Neural cell (in vitro differentiated cells): ENCODE measurements around the gene MAP3K20. TPM values are rescaled to one million over a fixed set of nuclear protein-coding genes. Genes with fewer than 3 reads are reported as not detected.

Experiments
- H2AFZ ChIP-seq: fragments of 200-600, 300-800 bp; sonication (generic), shearing (Covaris generic); 2 replicates; pipeline ENCODE4 v1.6.0; 2014; ENCODE audit warnings: low read depth, mild to moderate bottlenecking, antibody characterized with exemption, low read length, moderate library complexity
- H3F3A ChIP-seq: fragments of 200-600 bp; shearing (Covaris generic); 2 replicates; pipeline ENCODE4 v1.6.1; 2016; ENCODE audit warnings: mild to moderate bottlenecking, moderate library complexity, mixed read lengths, antibody characterized with exemption, low read length; ENCODE audit not compliant: insufficient read depth, poor library complexity, severe bottlenecking
- H3K27ac ChIP-seq: fragments of 200-600, 300-800 bp; sonication (generic), shearing (Covaris generic); 2 replicates; pipeline ENCODE4 v1.5.1; 2014; ENCODE audit warnings: mild to moderate bottlenecking, low read length, moderate library complexity
- H3K27me3 ChIP-seq: fragments of 300-800, 200-600 bp; sonication (generic), shearing (Covaris generic); 2 replicates; pipeline ENCODE4 v1.6.0; 2014; ENCODE audit warnings: mild to moderate bottlenecking, low read depth, low read length, moderate library complexity; ENCODE audit not compliant: insufficient read depth
- H3K36me3 ChIP-seq: fragments of 300-800, 200-600 bp; sonication (generic), shearing (Covaris generic); 2 replicates; pipeline ENCODE4 v1.5.1; 2014; ENCODE audit warnings: mild to moderate bottlenecking, antibody characterized with exemption, low read length, moderate library complexity; ENCODE audit not compliant: insufficient read depth
- H3K4me2 ChIP-seq: fragments of 300-800, 200-600 bp; sonication (generic), shearing (Covaris generic); 2 replicates; pipeline ENCODE4 v1.6.0; 2014; ENCODE audit warnings: mild to moderate bottlenecking, low read length
- H3K4me3 ChIP-seq: fragments of 300-800, 200-600 bp; sonication (generic), shearing (Covaris generic); 2 replicates; pipeline ENCODE4 v1.5.1; 2014; ENCODE audit warnings: mild to moderate bottlenecking, low read length, moderate library complexity
- H3K79me2 ChIP-seq: fragments of 200-600 bp; shearing (Covaris generic); replicated peaks from 2 replicates; pipeline ENCODE4 v1.6.0; 2014; ENCODE audit warnings: mild to moderate bottlenecking, low read length, moderate library complexity; ENCODE audit not compliant: insufficient read depth
- H3K9ac ChIP-seq: fragments of 300-800, 200-600 bp; sonication (generic), shearing (Covaris generic); 2 replicates; pipeline ENCODE4 v1.6.1; 2016; ENCODE audit warnings: mild to moderate bottlenecking, low read length, mixed read lengths
- H3K9me2 ChIP-seq: fragments of 200-600 bp; shearing (Covaris generic); 2 replicates; pipeline ENCODE4 v1.6.1; 2016; ENCODE audit warnings: mild to moderate bottlenecking, low read length, mixed read lengths; ENCODE audit not compliant: insufficient read depth
- H3K9me3 ChIP-seq: fragments of 200-600, 300-800 bp; sonication (generic), shearing (Covaris generic); 2 replicates; pipeline ENCODE4 v1.6.1; 2016; ENCODE audit warnings: mild to moderate bottlenecking, mixed run types, low read length, moderate library complexity, mixed read lengths
- H4K20me1 ChIP-seq: fragments of 200-600 bp; shearing (Covaris generic); 2 replicates; pipeline ENCODE4 v1.6.1; 2016; ENCODE audit warnings: mild to moderate bottlenecking, mixed run types; ENCODE audit not compliant: insufficient read depth
- EP300 ChIP-seq: fragments of 450-650 bp; conservative IDR thresholded peaks from 2 replicates; pipeline ENCODE4 v1.6.1; 2014; ENCODE audit warnings: antibody characterized with exemption, mild to moderate bottlenecking, moderate library complexity; ENCODE audit not compliant: poor library complexity, severe bottlenecking
- EZH2 ChIP-seq: fragments of 200-600, 300-800 bp; shearing (Covaris generic), sonication (generic); IDR thresholded peaks from 2 replicates; pipeline ENCODE4 v1.6.1; 2014; ENCODE audit warnings: antibody characterized with exemption, low read length, borderline replicate concordance, mild to moderate bottlenecking; ENCODE audit not compliant: insufficient read depth, poor library complexity, severe bottlenecking
- MXI1 ChIP-seq: fragments of 450-650 bp; conservative IDR thresholded peaks from 2 replicates; pipeline ENCODE4 v1.6.1; 2014; ENCODE audit warnings: antibody characterized with exemption, mild to moderate bottlenecking; ENCODE audit not compliant: poor library complexity, severe bottlenecking
- POLR2AphosphoS5 ChIP-seq: IDR thresholded peaks from 2 replicates; pipeline ENCODE4 v1.6.1; 2012
- RAD21 ChIP-seq: fragments of 450-650 bp; conservative IDR thresholded peaks from 2 replicates; pipeline ENCODE4 v1.6.1; 2014; ENCODE audit warnings: antibody characterized with exemption, mild to moderate bottlenecking, moderate library complexity
- SMC3 ChIP-seq: fragments of 450-650 bp; conservative IDR thresholded peaks from 2 replicates; pipeline ENCODE4 v1.6.1; 2014; ENCODE audit warnings: antibody characterized with exemption, mild to moderate bottlenecking, moderate library complexity; ENCODE audit not compliant: poor library complexity
- TAF1 ChIP-seq: IDR thresholded peaks from 2 replicates; pipeline ENCODE4 v1.6.1; 2012; ENCODE audit warnings: low read depth
- polyA plus RNA-seq: library from polyadenylated mRNA; depleted of rRNA; stranded (reverse); fragments of >200 nt; gene quantifications from 2 replicates; pipeline ENCODE4 v1.2.3, GENCODE V29; 2014
- TF ChIP-seq, protein P1 (sequence below): fragments of 450-650 bp; IDR thresholded peaks from 2 replicates; pipeline ENCODE4 v1.5.1; 2014; ENCODE audit warnings: antibody characterized with exemption, mild to moderate bottlenecking, moderate library complexity; ENCODE audit not compliant: poor library complexity, severe bottlenecking
- TF ChIP-seq, protein P2 (sequence below): IDR thresholded peaks from 2 replicates; pipeline ENCODE4 v1.6.1; 2012; ENCODE audit warnings: borderline replicate concordance

Gene MAP3K20
- polyA plus RNA-seq, 1 donor from 2014 or later = 0.48 TPM

DNA sequence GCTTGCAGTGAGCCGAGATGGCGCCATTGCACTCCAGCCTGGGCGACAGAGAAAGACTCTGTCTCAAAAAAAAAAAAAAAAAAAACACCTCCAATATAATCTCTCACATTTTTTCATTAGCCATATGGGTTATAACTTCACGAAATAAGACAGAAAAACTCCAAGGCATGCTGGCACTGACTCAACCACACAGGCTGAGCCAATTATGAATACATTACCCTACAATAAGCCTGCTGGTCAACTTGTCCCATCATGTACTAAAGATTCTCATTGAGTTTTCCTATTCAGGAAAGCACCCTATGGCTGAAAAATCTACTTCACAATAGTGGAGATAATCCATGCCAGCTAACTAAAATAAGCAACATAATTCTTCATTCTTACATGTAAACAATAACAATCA, 12.8 kb upstream of the MAP3K20 start:
- Histone ChIP-seq H4K20me1 (no peaks in the 10 kb centered on the region), H3K27ac (no peak overlapping the region), H3K9ac (no peak overlapping the region), H3K9me3 (no peaks in the 10 kb centered on the region), H2AFZ (no peak overlapping the region), H3K4me2 (no peak overlapping the region), H3K27me3 (no peaks in the 10 kb centered on the region), H3K4me3 (no peak overlapping the region), H3K36me3 (no peaks in the 10 kb centered on the region), H3K79me2 (no peaks in the 10 kb centered on the region), H3K9me2 (no peaks in the 10 kb centered on the region), H3F3A (no peaks in the 10 kb centered on the region)
- no peak for TF ChIP-seq POLR2AphosphoS5
- TF ChIP-seq, protein P1, sequence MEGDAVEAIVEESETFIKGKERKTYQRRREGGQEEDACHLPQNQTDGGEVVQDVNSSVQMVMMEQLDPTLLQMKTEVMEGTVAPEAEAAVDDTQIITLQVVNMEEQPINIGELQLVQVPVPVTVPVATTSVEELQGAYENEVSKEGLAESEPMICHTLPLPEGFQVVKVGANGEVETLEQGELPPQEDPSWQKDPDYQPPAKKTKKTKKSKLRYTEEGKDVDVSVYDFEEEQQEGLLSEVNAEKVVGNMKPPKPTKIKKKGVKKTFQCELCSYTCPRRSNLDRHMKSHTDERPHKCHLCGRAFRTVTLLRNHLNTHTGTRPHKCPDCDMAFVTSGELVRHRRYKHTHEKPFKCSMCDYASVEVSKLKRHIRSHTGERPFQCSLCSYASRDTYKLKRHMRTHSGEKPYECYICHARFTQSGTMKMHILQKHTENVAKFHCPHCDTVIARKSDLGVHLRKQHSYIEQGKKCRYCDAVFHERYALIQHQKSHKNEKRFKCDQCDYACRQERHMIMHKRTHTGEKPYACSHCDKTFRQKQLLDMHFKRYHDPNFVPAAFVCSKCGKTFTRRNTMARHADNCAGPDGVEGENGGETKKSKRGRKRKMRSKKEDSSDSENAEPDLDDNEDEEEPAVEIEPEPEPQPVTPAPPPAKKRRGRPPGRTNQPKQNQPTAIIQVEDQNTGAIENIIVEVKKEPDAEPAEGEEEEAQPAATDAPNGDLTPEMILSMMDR = no peak
- TF ChIP-seq, protein P2, sequence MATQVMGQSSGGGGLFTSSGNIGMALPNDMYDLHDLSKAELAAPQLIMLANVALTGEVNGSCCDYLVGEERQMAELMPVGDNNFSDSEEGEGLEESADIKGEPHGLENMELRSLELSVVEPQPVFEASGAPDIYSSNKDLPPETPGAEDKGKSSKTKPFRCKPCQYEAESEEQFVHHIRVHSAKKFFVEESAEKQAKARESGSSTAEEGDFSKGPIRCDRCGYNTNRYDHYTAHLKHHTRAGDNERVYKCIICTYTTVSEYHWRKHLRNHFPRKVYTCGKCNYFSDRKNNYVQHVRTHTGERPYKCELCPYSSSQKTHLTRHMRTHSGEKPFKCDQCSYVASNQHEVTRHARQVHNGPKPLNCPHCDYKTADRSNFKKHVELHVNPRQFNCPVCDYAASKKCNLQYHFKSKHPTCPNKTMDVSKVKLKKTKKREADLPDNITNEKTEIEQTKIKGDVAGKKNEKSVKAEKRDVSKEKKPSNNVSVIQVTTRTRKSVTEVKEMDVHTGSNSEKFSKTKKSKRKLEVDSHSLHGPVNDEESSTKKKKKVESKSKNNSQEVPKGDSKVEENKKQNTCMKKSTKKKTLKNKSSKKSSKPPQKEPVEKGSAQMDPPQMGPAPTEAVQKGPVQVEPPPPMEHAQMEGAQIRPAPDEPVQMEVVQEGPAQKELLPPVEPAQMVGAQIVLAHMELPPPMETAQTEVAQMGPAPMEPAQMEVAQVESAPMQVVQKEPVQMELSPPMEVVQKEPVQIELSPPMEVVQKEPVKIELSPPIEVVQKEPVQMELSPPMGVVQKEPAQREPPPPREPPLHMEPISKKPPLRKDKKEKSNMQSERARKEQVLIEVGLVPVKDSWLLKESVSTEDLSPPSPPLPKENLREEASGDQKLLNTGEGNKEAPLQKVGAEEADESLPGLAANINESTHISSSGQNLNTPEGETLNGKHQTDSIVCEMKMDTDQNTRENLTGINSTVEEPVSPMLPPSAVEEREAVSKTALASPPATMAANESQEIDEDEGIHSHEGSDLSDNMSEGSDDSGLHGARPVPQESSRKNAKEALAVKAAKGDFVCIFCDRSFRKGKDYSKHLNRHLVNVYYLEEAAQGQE = no peak
- TF ChIP-seq RAD21 = no peak
- TF ChIP-seq TAF1 = no peak
- no peak for TF ChIP-seq MXI1
- no peak for TF ChIP-seq SMC3
- TF ChIP-seq EZH2 = no peak
- TF ChIP-seq EP300 = no peak

DNA sequence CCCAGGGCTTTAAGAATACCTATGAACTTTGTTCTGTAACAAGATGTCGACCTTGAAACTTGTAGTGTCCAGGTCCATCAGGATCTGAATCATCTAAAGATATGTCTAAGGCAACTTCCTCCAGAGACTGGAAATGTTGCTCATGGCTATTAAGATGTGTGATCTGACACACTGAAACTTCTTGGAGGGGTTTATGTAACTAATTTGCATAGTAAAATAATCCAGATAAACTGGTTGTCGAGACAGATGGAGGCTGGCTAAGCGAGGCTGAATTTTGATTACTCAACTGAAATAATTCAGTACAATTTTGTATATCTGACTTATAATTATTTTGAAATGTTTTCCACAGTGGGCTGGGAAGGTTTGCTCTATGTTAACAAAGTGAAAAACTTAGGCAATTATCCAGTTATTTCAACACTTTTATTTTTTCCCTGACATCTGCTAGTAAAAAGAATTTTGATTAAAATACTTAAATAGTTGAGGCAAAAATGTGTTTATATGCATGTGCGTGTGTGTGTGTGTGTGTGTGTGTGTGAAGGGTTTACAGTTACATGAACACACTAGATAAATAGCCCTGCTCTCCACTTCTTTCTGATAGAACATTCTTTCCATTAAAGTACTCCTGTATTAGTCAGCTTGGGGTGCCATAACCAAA, 11.4 kb upstream of the MAP3K20 start:
- Histone ChIP-seq H3K79me2 (no peaks in the 10 kb centered on the region), H2AFZ (no peak overlapping the region), H3F3A (no peaks in the 10 kb centered on the region), H3K4me3 (no peak overlapping the region), H3K27ac (no peak overlapping the region), H4K20me1 (no peaks in the 10 kb centered on the region), H3K4me2 (no peak overlapping the region), H3K9me2 (no peaks in the 10 kb centered on the region), H3K9me3 (no peaks in the 10 kb centered on the region), H3K9ac (no peak overlapping the region), H3K36me3 (no peaks in the 10 kb centered on the region), H3K27me3 (no peaks in the 10 kb centered on the region)
- TF ChIP-seq, protein P2 = no peak
- TF ChIP-seq TAF1 (no peak), MXI1 (no peak), EZH2 (no peak), SMC3 (no peak), POLR2AphosphoS5 (no peak), RAD21 (no peak), EP300 (no peak)
- TF ChIP-seq, protein P1 = no peak
